ENCODE measurements around the gene HMCN2. TPM values are rescaled to one million over a fixed set of nuclear protein-coding genes. Genes with fewer than 3 reads are reported as not detected.

Gene HMCN2
- total and polyA plus RNA-seq, 8 donors: 0.41 to 5.3 (median 0.76) TPM

DNA sequence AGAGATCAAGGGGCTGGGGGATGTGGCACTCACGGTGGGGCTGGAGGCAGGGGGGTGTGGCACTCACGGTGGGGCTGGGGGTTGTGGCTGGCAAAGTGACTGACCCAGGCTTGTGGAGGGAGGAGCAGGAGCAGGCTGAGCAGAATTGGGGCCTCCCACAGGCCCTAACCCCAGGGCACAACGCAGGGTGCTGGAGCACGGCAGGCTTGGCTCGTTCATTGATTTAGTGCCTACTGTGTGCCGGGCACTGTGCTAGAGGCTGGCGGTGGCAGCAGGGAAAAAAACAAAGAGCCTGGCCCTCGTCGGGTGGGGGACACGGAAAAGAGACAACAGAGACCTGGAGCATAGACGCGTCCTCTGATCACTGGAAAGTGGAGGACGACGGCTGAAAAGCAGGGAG is 80.9 kb downstream of the HMCN2 start:
- H3K27ac ChIP-seq: no peak overlapping the region
- intact Hi-C loops (cut with DNase I): no loop called here
- no peak overlapping the region for H3K4me3 ChIP-seq
- TF ChIP-seq CTCF (IDR thresholded peaks at IDR 0.05): no peak
- no peaks in the 10 kb centered on the region for H3K36me3 ChIP-seq
- no peak for ATAC-seq
- no peak for DNase-seq
- no peaks in the 10 kb centered on the region for H3K9me3 ChIP-seq
- H3K27me3 ChIP-seq: no peaks in the 10 kb centered on the region
- H3K4me1 ChIP-seq: no peaks in the 10 kb centered on the region
- 48 to 59% methylated on average over 14 of the region's 14 CpGs for WGBS, 2 donors
- no peak for FAIRE-seq

- Histone ChIP-seq H3K9me3 (no peaks in the 10 kb centered on the region), H3K27me3 (no peaks in the 10 kb centered on the region), H3K4me3 (no peak overlapping the region), H3K36me3 (no peaks in the 10 kb centered on the region), H3K4me1 (no peaks in the 10 kb centered on the region), H3K27ac (no peak overlapping the region)
- no peak for ATAC-seq
- TF ChIP-seq CTCF (IDR thresholded peaks at IDR 0.05): no peak
- DNase-seq: no peak
- intact Hi-C loops (cut with DNase I): no loop called here
- 43 to 45% methylated on average over 14 of the region's 14 CpGs for WGBS, 2 donors
- FAIRE-seq: no peak
Observed at GRCh38 chr9:130347036-130347435, 81.5 kb downstream of the HMCN2 start.

- no peaks in the 10 kb centered on the region for H3K36me3 ChIP-seq
- intact Hi-C loops (cut with DNase I): no loop called here
- ATAC-seq: no peak
- no peak for DNase-seq
- 24 to 32% methylated on average over 6 of the region's 6 CpGs for WGBS, 2 donors
- FAIRE-seq: no peak
- H3K27me3 ChIP-seq: no peaks in the 10 kb centered on the region
- H3K4me3 ChIP-seq: no peak overlapping the region
- TF ChIP-seq CTCF (IDR thresholded peaks at IDR 0.05): no peak
- no peak overlapping the region for H3K27ac ChIP-seq
- no peaks in the 10 kb centered on the region for H3K4me1 ChIP-seq
- no peaks in the 10 kb centered on the region for H3K9me3 ChIP-seq
Observed at GRCh38 chr9:130347931-130348330, 82.4 kb downstream of the HMCN2 start.

GRCh38 chr9:130348341-130348740 is 82.8 kb downstream of the HMCN2 start:
- no peak for FAIRE-seq
- Histone ChIP-seq H3K4me3 (no peak overlapping the region), H3K27ac (no peak overlapping the region), H3K27me3 (no peaks in the 10 kb centered on the region), H3K9me3 (no peaks in the 10 kb centered on the region), H3K4me1 (no peaks in the 10 kb centered on the region), H3K36me3 (no peaks in the 10 kb centered on the region)
- intact Hi-C loops (cut with DNase I): no loop called here
- DNase-seq: peak in 1 of 6 donors; percentile 58
- ATAC-seq: no peak
- WGBS, 2 donors: 61 to 78% methylated on average over 21 of the region's 21 CpGs
- no peak for TF ChIP-seq CTCF (IDR thresholded peaks at IDR 0.05)

DNA sequence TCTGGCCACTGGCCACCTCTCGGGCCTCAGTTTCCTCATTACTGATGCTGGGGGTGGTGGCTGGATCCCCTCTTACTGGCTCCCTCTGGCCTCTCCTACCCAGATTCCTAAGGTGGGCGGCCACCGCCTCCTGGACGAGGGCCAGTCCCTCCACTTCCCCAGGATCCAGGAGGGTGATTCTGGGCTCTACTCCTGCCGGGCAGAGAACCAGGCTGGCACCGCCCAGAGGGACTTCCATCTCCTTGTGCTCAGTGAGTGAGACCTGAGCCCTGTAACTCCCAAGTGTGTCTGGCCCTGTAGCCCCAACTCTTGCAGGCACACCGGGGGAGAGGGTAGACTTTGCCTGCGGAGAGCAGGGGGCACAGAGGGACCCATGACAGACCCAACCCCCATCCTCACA is 83.3 kb downstream of the HMCN2 start:
- intact Hi-C loops (cut with DNase I): no loop called here
- DNase-seq: no peak

More for the DNA sequence above, 83.3 kb downstream of the HMCN2 start:
- no peaks in the 10 kb centered on the region for H3K4me1 ChIP-seq
- no peaks in the 10 kb centered on the region for H3K9me3 ChIP-seq
- WGBS, 2 donors: 45 to 63% methylated on average over 7 to 8 of the region's 8 CpGs
- ATAC-seq (no peak), FAIRE-seq (no peak)
- H3K27ac ChIP-seq: no peak overlapping the region
- no peak overlapping the region for H3K4me3 ChIP-seq
- TF ChIP-seq CTCF (IDR thresholded peaks at IDR 0.05): no peak
- H3K27me3 ChIP-seq: no peaks in the 10 kb centered on the region
- H3K36me3 ChIP-seq: no peaks in the 10 kb centered on the region
